MCF 10A (cell line): ENCODE results near the gene PPAT. TPM values are rescaled to one million over a fixed set of nuclear protein-coding genes. Genes with fewer than 3 reads are reported as not detected.

ENCODE experiments used
- BruUV-seq: library from RNA; stranded (reverse); fragments of 400-500 nt; replicated peaks from 2 replicates; lab custom pipeline; 2021; lab: Mats Ljungman, UMichigan
- CTCF ChIA-PET: fragments of 300-600 bp; sonication (Branson Sonifier 250); formaldehyde crosslinking; extraction: SDS; loops from one replicate; lab custom pipeline; 2021; ENCODE audit warnings: antibody characterized with exemption, inconsistent platforms; lab: Yijun Ruan, JAX
- POLR2A ChIA-PET: fragments of 300-600, 350-650 bp; sonication (Branson Sonifier 250); formaldehyde crosslinking; extraction: SDS; loops from one replicate; lab custom pipeline; 2020; ENCODE audit warnings: antibody characterized with exemption, inconsistent platforms; lab: Yijun Ruan, JAX
- DNase-seq: peaks from one replicate; pipeline ENCODE4 v3.0.0-alpha.2; 2018; ENCODE audit not compliant: unreplicated experiment
- H3K27ac Mint-ChIP-seq: one replicate; pipeline ENCODE4 v1.8.0; 2022; ENCODE audit warnings: mild to moderate bottlenecking, low read depth, mixed read lengths; ENCODE audit not compliant: unreplicated experiment
- H3K27me3 Mint-ChIP-seq: one replicate; pipeline ENCODE4 v1.8.0; 2022; ENCODE audit warnings: mixed read lengths; ENCODE audit not compliant: insufficient read depth, unreplicated experiment
- H3K36me3 Mint-ChIP-seq: one replicate; pipeline ENCODE4 v1.8.0; 2022; ENCODE audit warnings: mild to moderate bottlenecking, moderate library complexity, mixed read lengths; ENCODE audit not compliant: insufficient read depth, unreplicated experiment
- H3K4me1 Mint-ChIP-seq: one replicate; pipeline ENCODE4 v1.8.0; 2022; ENCODE audit warnings: mixed read lengths; ENCODE audit not compliant: insufficient read depth, unreplicated experiment
- H3K4me3 Mint-ChIP-seq: one replicate; pipeline ENCODE4 v1.8.0; 2022; ENCODE audit warnings: mild to moderate bottlenecking, moderate library complexity, mixed read lengths; ENCODE audit not compliant: unreplicated experiment
- H3K9me3 Mint-ChIP-seq: one replicate; pipeline ENCODE4 v1.8.0; 2022; ENCODE audit warnings: mixed read lengths; ENCODE audit not compliant: unreplicated experiment
- intact Hi-C: fragments of 100-400 bp; cut with micrococcal nuclease; formaldehyde crosslinking; loops from 2 replicates; pipeline ENCODE4 v1.14.1; 2022
- total RNA-seq: library from RNA; stranded (reverse); gene quantifications from 2 replicates; pipeline ENCODE4 v1.2.3, GENCODE V29; 2022
- TF ChIP-seq, protein P1 (sequence below): fragments of 200-600 bp; IDR thresholded peaks from one replicate; pipeline ENCODE4 v1.8.0; 2022; ENCODE audit warnings: antibody characterized with exemption, mild to moderate bottlenecking; ENCODE audit not compliant: unreplicated experiment

The PPAT gene
- total RNA-seq, 1 experiment from 2014 or later: 47.0 TPM

DNA sequence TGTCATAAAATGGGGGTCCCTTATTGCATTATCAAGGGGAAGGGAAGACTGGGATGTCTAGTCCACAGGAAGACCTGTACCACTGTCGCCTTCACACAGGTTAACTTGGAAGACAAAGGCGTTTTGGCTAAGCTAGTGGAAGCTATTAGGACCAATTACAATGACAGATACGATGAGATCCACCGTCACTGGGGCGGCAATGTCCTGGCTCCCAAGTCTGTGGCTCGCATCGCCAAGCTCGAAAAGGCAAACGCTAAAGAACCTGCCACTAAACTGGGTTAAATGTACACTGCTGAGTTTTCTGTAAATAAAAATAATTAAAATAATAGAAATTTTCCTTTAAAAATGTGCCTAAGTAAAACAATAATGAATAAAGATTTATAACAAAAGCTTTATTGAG lies 78.8 kb downstream of the PPAT start:
- TF ChIP-seq, protein P1, sequence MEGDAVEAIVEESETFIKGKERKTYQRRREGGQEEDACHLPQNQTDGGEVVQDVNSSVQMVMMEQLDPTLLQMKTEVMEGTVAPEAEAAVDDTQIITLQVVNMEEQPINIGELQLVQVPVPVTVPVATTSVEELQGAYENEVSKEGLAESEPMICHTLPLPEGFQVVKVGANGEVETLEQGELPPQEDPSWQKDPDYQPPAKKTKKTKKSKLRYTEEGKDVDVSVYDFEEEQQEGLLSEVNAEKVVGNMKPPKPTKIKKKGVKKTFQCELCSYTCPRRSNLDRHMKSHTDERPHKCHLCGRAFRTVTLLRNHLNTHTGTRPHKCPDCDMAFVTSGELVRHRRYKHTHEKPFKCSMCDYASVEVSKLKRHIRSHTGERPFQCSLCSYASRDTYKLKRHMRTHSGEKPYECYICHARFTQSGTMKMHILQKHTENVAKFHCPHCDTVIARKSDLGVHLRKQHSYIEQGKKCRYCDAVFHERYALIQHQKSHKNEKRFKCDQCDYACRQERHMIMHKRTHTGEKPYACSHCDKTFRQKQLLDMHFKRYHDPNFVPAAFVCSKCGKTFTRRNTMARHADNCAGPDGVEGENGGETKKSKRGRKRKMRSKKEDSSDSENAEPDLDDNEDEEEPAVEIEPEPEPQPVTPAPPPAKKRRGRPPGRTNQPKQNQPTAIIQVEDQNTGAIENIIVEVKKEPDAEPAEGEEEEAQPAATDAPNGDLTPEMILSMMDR: no peak
- BruUV-seq: no TSS peak
- Mint-ChIP-seq H3K27me3 (no peaks in the 10 kb centered on the region), H3K27ac (no peak overlapping the region), H3K4me3 (no peak overlapping the region), H3K36me3 (peaks cover 31% of the 10 kb centered on the region), H3K9me3 (no peaks in the 10 kb centered on the region), H3K4me1 (no peaks in the 10 kb centered on the region)
- CTCF ChIA-PET: no interaction called here
- intact Hi-C loops: no loop called here
- POLR2A ChIA-PET: no interaction called here
- DNase-seq: no peak

DNA sequence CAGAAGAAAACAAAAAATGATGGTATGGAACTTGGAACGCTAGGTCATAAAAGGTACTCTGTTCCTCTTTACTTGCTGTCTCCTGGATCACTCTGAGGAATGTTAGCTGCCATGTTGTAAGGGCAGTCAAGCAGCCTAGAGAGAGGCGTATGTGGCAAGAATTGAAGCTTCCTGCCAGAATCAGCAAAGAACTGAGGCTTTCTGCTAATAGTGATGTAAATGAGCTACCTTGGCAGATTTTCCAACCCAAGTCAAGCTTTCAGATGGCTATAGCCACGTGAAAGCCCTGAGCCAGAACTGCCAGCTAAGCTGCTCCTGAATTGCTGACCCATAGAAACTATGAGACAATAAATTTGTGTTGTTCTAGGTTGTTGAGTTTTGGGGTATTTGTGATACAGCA lies 86.8 kb downstream of the PPAT start:
- Mint-ChIP-seq H3K4me1 (no peaks in the 10 kb centered on the region), H3K27ac (no peak overlapping the region), H3K9me3 (no peaks in the 10 kb centered on the region), H3K27me3 (no peaks in the 10 kb centered on the region), H3K36me3 (peaks cover 49% of the 10 kb centered on the region), H3K4me3 (no peak overlapping the region)
- TF ChIP-seq, protein P1: no peak
- ChIA-PET POLR2A (no interaction called here), CTCF (no interaction called here)
- intact Hi-C loops: no loop called here
- no TSS peak for BruUV-seq
- DNase-seq: no peak

DNA sequence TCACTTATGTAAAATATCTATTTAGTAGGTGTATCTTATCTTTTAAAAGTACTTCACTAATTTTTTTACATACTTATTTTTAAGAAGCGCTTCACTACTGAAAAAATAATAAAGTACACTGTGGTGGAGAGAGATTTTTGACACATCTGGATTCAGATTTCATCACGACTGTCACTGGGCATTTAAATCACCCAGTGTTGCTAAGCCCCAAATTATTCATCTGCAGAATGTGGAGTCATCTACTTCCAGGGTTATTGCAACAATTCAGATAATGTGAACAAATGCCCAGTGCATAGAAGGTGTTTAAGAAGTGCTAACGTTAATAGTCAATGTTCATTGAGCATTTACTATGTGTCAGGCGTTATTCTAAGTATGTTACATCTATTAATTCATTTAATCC lies 90.0 kb downstream of the PPAT start:
- DNase-seq: no peak
- intact Hi-C loops: no loop called here
- H3K4me1 Mint-ChIP-seq: no peaks in the 10 kb centered on the region
- H3K27me3 Mint-ChIP-seq: no peaks in the 10 kb centered on the region
- POLR2A ChIA-PET: interaction anchor here (0.9 kb wide), 1 partner anchor 42 kb away, joined by 3 read pairs; the partner anchor contains the start of gene AASDH
- no TSS peak for BruUV-seq
- H3K4me3 Mint-ChIP-seq: no peak overlapping the region
- TF ChIP-seq, protein P1: no peak
- CTCF ChIA-PET: no interaction called here
- no peak overlapping the region for H3K27ac Mint-ChIP-seq
- peaks cover 44% of the 10 kb centered on the region for H3K36me3 Mint-ChIP-seq
- no peaks in the 10 kb centered on the region for H3K9me3 Mint-ChIP-seq

Other genes starting within 250 kb of the PPAT start
- 10.8 and 12.9 TPM in 2 replicates for gene AASDH, start 48.1 kb downstream of the PPAT start, total RNA-seq
- gene PAICS, start 645 bp upstream of the PPAT start, total RNA-seq: 160 and 189 TPM in 2 replicates
- 348 and 419 TPM in 2 replicates for gene SRP72, start 32.0 kb upstream of the PPAT start, total RNA-seq
- gene ARL9, start 70.2 kb upstream of the PPAT start, total RNA-seq: 0.22 and 0.28 TPM in 2 replicates
- gene HOPX, start 245.7 kb upstream of the PPAT start, total RNA-seq: not detected in 2 replicates